HG02981 (cell line): ENCODE data around the gene ARHGEF26.

Experiments used
- ATAC-seq: cut with Tn5 transposase; IDR thresholded peaks from one replicate; pipeline ENCODE4 v1.9.1; 2021; ENCODE audit warnings: mild to moderate bottlenecking, moderate library complexity; ENCODE audit not compliant: unreplicated experiment

ARHGEF26 gene

DNA sequence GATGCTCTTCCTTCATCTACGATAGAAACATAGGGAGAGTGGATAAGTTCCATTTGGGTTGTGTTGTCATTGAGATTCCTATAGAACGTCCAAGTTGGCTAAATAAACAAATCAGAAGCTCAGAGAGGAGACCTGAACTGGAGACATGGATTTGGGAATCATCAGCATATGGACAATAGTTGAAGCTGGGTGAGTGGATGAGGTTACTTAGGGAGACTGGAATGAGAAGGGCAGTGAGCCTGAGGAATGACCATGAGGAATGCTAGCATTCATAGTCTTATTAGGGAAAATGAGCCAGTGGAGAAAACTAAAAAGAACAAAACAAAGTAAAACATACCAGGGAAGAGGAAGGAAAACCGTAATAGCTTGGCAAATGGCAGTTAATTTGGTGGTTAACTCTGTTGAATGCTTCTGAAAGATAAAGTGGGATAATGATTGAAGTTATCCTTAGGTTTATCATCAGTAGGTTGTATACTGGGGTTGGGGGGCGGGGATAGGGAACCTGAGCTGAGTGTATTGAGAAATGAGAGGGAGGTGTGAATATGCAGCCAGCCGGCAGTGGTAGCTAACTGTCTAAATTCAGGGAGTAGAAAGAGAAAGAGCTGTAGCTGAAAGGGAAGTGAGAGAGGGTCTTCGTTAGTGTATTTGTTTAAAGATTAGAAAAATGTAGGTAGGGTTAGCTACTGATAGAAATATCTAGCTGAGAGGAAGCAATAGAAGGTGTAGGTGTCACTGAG is 74.6 kb downstream of the ARHGEF26 start:
- no peak for ATAC-seq

GRCh38 chr3:154197751-154198150 is 76.6 kb downstream of the ARHGEF26 start:
- no peak for ATAC-seq

- ATAC-seq, result no peak
Observed at GRCh38 chr3:154209499-154209898, 88.3 kb downstream of the ARHGEF26 start.

- no peak for ATAC-seq
Observed at GRCh38 chr3:154210986-154211385, 89.8 kb downstream of the ARHGEF26 start.

DNA sequence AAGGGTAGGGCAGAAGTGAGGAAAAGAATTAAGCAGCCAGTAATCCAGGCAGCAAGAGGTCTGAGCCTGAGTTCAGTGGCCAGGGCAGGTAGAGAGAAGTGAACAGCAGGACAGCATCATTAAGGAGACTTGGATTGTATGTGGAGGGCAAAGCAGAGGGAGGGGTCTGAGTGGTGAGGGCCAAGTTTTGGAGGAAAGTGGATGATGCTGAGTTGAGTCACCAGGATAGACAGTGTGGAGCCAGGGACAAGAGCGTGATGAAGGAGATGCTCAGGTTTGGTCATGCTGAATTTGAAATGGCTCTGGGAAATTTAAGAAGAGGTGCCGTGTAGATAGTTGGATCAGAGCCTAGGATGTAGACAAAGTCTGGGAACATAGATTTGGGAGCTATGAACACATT is 93.1 kb downstream of the ARHGEF26 start:
- ATAC-seq, result no peak

DNA sequence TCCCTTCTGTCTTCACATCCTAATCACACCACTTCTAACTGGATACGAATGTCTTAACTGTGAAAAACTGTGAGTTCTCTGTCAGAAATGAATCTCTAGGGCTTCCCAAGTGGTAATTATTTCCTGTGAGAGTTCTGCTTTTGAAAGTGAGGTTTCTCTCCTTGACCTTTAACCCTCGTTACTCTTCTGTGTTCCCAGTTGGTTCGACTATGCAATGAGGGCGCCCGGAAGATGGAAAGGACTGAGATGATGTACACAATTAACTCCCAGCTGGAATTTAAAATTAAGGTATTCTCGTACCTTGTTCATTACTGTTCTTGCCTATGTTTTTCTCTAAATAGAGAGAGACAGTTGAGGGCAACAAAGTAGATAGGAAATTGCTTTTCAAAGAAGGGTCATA is 96.5 kb downstream of the ARHGEF26 start:
- ATAC-seq, result no peak

GRCh38 chr3:154218728-154219127 is 97.5 kb downstream of the ARHGEF26 start:
- no peak for ATAC-seq

DNA sequence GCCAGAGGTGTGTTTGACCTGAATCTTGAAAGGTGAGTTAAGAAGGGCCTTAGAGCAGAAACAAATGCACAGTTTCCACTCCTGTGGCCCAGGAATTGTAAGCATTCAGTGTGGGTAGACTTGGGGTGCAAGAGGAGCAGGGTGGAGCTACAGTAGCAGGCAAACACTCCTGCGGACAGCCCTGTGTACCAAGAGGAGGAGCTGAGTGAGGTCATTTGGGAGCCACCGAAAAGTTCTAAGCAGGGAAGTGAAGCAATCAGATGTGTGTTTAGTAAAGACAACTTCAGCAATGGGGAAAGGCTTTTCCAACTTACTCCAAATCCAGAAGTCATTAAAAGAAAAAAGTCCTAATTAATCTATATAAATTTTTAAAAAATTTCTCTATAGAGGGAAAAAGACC is 99.3 kb downstream of the ARHGEF26 start:
- ATAC-seq, result no peak

DNA sequence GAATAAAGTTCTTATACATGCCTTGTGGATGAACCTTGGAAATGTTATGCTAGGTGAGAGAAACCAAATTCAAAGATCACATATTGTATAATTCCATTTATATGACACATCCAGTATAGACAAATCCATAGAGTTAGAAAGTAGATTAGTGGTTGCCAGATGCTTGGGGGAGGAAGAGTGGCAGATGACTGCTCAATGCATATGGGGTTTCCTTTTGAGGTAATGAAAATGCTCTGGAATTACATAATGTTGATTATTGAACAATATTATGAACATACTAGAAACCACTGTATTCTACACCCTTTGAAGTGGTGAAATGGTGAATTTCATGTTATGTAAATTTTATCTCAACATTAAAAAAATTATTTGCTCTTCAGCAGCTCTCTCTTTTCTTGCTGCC is 102.3 kb downstream of the ARHGEF26 start:
- ATAC-seq, result no peak

GRCh38 chr3:154224366-154224765 is 103.2 kb downstream of the ARHGEF26 start:
- ATAC-seq, result no peak

GRCh38 chr3:154224866-154225265 is 103.7 kb downstream of the ARHGEF26 start:
- no peak for ATAC-seq

DNA sequence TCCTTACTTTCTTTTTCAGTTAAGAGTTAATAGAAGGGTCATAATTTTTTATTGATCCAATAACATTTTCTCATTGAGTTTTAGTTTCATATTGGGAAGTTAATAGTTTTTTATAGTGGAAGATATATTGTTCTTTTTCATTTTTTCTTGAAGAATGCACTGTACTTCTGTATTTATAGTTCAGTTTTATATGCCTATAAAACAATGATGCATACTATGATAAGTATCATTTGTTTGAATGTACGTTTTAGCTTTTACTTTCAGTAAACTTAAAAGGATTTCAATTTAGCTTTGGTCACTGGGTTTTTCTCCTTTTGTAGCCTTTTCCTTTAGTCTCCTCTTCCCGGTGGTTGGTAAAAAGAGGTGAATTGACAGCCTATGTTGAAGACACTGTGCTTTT is 104.3 kb downstream of the ARHGEF26 start:
- ATAC-seq, result no peak

DNA sequence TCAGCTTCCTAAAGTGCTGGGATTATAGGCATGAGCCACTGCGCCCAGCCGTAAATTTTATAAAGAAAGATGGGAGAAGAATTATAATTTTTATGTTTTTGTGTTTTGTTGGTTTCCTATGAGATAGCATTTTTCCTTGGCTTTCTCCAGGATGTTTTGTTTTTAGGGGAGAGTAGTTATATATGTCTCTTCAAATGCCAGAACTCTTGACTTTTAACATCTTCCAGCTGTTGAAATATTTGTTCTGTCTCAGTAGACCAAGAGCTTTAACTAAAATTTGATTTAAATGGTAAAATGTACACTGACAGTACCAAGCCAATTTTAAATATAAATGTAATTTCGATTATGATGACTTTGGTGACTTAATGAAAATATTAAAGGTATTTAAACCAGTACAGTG is 106.3 kb downstream of the ARHGEF26 start:
- no peak for ATAC-seq

DNA sequence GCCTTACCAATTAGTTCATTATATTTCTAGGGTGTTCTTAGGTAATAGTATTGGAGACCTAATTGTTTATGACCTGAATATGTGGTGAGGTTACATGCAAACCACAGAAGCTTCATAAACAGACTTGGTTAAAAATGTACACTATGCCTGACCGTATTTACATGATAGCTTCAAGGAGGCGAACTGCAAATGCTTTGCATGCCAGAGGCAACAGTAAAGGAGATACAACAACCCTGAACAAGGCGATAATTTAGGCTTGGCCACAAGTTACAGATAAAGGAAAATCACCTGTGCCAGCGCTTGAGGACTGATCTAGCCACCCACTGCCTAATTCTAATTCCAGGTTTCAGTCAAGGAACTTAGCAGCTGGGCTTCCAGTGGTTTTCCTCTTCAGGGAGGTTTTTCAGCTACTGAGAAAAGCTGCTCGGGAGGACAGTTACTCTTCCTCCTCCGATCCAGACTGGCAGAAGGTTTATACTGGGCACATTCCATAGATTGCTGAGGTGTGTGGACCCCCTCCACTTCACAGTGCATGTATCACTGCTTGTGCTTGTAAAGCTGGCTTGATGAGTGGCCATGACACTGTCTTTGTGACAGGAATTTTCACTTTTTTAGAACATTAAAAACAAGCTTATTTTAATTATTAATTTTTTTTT is 107.5 kb downstream of the ARHGEF26 start:
- no peak for ATAC-seq

- no peak for ATAC-seq
Observed at GRCh38 chr3:154229217-154229590, 108.0 kb downstream of the ARHGEF26 start.

DNA sequence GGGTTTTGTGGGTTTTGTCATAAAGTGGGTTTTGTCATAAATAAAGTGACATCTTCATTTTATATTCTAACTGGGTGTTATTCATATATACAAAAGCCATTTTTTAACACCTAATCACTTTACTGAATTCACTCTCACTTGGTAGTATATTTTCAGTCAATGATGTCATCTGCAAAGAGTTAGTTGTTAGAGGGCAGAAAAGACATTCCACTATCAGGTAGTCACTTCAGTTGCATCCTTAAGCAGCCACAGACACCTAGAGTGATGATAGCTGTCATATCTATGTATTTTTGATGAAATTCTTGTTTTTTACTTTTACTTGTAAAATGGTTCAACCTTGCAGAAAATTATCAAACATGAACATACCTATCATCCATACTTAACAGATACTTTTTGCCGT is 114.1 kb downstream of the ARHGEF26 start:
- no peak for ATAC-seq

- no peak for ATAC-seq
Observed at GRCh38 chr3:154236331-154236730, 115.1 kb downstream of the ARHGEF26 start.

GRCh38 chr3:154240235-154240634 is 119.0 kb downstream of the ARHGEF26 start:
- ATAC-seq, result no peak

GRCh38 chr3:154241496-154241895 is 120.3 kb downstream of the ARHGEF26 start:
- ATAC-seq, result no peak

DNA sequence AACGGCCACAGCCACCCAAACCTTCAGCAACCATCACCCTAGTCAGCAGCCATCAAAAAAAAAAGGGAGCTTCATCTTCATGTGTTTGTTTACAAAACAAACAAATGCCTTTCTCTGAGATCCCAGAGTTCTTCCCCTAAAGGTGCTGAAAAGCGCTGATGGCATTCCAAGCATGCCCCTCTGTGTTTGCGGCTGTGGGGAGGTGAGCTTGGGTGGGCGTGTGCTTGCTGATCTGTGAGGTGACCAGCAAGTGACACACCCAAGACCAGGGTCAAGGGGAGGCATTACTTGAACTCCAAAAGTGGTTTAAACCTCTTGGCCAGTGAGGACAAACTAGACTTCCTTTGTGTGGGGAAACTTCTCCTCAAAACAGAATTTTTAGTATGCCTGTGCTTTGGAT is 121.6 kb downstream of the ARHGEF26 start:
- no peak for ATAC-seq

DNA sequence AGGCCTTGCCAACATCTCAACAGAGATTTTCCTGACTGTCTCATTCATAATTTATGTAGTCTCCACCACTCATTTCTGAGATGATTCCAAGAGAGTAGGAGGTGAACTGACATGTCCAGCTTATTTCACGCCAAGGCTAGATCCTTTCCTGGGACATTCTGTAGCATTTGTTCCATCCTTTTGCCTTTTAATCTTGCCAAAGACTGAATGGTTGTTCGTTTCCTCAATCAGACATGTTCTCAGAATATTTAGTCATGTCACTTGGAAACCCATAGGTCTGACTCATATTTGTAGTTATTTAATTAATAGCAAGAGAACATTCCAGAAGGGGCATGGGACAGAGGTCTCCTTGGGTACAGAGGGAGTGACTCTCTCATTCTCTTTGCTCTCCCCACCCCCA is 122.2 kb downstream of the ARHGEF26 start:
- ATAC-seq, result no peak

DNA sequence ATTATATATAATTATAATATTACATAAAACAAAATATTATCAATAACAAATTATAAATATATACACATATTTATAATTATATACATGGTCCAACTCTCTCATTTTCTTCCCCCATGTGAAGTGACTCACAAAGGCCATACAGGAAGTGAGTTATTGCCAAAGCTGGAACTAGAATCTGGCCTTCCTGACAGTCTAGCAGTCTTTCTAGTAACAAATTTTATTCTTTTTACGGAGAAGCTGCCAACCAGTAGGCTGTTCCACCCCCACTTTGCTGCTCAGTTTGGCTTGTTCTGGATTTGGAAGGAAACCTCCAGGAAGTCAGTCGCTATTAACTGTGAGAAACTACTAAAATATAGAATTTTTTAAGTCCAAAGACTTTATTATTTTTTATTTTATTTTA is 123.5 kb downstream of the ARHGEF26 start:
- no peak for ATAC-seq
